NCI-H1048 (cell line): ENCODE results near the gene FAM151A.

Experiments used
- DNase-seq: peaks from one replicate; lab custom pipeline; 2025; lab: John Stamatoyannopoulos, UW

FAM151A gene

GRCh38 chr1:54623216-54624007 is at the start of gene FAM151A:
TSS of gene FAM151A (minus strand) at chr1:54623525. CDS start at chr1:54623395, 130 bp downstream.
- DNase-seq, result no peak

- peak; percentile 9 for DNase-seq
These were observed 48.8 kb upstream of the FAM151A start for GRCh38 chr1:54671985-54672608.

- DNase-seq, result no peak
These were observed 45.2 kb upstream of the FAM151A start for GRCh38 chr1:54668567-54668966.

- no peak for DNase-seq
These were observed 44.5 kb upstream of the FAM151A start for GRCh38 chr1:54667797-54668196.

GRCh38 chr1:54666333-54666732 is 43.0 kb upstream of the FAM151A start:
- DNase-seq, result no peak

- DNase-seq, result no peak
These were observed 42.5 kb upstream of the FAM151A start for GRCh38 chr1:54665852-54666251.

- no peak for DNase-seq
These were observed 41.0 kb upstream of the FAM151A start for GRCh38 chr1:54664364-54664763.

GRCh38 chr1:54663725-54664124 is 40.4 kb upstream of the FAM151A start:
- DNase-seq, result no peak

GRCh38 chr1:54658164-54658913 is 35.0 kb upstream of the FAM151A start:
- no peak for DNase-seq

GRCh38 chr1:54653036-54653435 is 29.7 kb upstream of the FAM151A start:
- DNase-seq, result no peak

GRCh38 chr1:54652168-54652567 is 28.8 kb upstream of the FAM151A start:
- DNase-seq, result no peak

- DNase-seq, result no peak
These were observed 28.3 kb upstream of the FAM151A start for GRCh38 chr1:54651608-54652007.

- DNase-seq, result no peak
These were observed 27.1 kb upstream of the FAM151A start for GRCh38 chr1:54650417-54650816.

- DNase-seq, result no peak
These were observed 26.6 kb upstream of the FAM151A start for GRCh38 chr1:54649921-54650320.

GRCh38 chr1:54649130-54649898 is 26.0 kb upstream of the FAM151A start:
- DNase-seq, result no peak

GRCh38 chr1:54645806-54646676 is 22.7 kb upstream of the FAM151A start:
- DNase-seq, result no peak

- no peak for DNase-seq
These were observed 20.4 kb upstream of the FAM151A start for GRCh38 chr1:54643736-54644135.

GRCh38 chr1:54640863-54641836 is 17.8 kb upstream of the FAM151A start, which contains the start of gene MROH7:
TSS of gene MROH7 (plus strand) at chr1:54641786. CDS start at chr1:54652927, 11,141 bp downstream.
- no peak for DNase-seq

GRCh38 chr1:54640361-54640760 is 17.0 kb upstream of the FAM151A start:
- no peak for DNase-seq
